ENCODE measurements around the gene IGSF9.

DNA sequence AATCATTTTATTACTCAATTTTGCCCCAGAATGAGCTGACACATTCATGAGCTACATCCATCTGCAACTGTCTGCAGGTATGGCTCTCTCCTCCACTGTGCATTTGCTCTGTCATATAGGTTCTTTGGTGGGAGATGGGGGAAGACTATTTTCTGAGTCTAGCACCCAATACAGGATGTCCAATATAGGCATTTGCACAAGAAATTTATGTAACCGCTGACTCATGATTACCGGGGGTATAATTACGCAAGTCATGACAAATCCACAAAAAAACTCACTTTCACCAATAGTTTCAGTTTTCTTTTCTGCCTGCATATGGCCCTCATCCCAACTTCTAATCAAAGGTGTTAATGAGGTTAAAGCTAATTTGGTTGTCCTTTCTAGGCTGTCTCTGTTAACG, 65.4 kb downstream of the IGSF9 start:
- TF ChIP-seq, protein P1, sequence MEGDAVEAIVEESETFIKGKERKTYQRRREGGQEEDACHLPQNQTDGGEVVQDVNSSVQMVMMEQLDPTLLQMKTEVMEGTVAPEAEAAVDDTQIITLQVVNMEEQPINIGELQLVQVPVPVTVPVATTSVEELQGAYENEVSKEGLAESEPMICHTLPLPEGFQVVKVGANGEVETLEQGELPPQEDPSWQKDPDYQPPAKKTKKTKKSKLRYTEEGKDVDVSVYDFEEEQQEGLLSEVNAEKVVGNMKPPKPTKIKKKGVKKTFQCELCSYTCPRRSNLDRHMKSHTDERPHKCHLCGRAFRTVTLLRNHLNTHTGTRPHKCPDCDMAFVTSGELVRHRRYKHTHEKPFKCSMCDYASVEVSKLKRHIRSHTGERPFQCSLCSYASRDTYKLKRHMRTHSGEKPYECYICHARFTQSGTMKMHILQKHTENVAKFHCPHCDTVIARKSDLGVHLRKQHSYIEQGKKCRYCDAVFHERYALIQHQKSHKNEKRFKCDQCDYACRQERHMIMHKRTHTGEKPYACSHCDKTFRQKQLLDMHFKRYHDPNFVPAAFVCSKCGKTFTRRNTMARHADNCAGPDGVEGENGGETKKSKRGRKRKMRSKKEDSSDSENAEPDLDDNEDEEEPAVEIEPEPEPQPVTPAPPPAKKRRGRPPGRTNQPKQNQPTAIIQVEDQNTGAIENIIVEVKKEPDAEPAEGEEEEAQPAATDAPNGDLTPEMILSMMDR (conservative IDR thresholded peaks at IDR 0.05; ENCODE audit: low read depth, low read length) = no peak
- TF ChIP-seq EZH2phosphoT487 (IDR thresholded peaks at IDR 0.05; ENCODE audit: borderline replicate concordance, low read length) (no peak), EZH2 (IDR thresholded peaks at IDR 0.05; ENCODE audit: low read length, unreplicated experiment) (no peak)

Measured in PC-3 (cell line).